Tibial nerve (tissue), 3 donors: ENCODE data around the gene RYR1.

Experiments used
- POLR2A ChIP-seq, 2 donors: fragments of 450-650 bp; IDR thresholded peaks; one replicate each; pipeline ENCODE4 v1.6.1; 2017; ENCODE audit warnings: antibody characterized with exemption in 2 of 2, mild to moderate bottlenecking in 2 of 2, moderate library complexity in 2 of 2
- TF ChIP-seq, protein P1 (sequence below), 5 experiments: fragments of 200-600 bp in 3 of 5; fragments of 450-650 bp in 2 of 5; sonication (generic) in 3 of 5; IDR thresholded peaks; one replicate each; pipeline ENCODE4 v1.5.1; 2016 to 2019; ENCODE audit warnings: antibody characterized with exemption in 5 of 5, mild to moderate bottlenecking in 3 of 5, moderate library complexity in 2 of 5

DNA sequence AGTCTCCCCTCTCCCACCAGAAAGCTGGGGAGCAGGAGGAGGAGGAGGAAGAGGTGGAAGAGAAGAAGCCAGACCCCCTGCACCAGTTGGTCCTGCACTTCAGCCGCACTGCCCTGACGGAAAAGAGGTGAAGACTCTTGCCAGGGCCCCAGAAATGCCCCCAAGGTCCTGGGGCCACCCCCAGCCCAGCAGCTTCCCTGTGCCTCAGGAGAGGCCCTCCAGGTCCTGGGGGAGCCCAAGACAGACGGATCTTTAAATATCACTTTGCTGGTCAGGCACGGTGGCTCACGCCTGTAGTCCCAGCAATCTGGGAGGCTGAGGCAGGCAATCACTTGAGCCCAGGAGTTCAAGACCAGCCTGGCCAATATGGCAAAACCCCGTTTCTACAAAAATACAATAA lies 95.4 kb downstream of the RYR1 start:
- TF ChIP-seq POLR2A (IDR thresholded peaks at IDR 0.05), result no peak
- TF ChIP-seq, protein P1, sequence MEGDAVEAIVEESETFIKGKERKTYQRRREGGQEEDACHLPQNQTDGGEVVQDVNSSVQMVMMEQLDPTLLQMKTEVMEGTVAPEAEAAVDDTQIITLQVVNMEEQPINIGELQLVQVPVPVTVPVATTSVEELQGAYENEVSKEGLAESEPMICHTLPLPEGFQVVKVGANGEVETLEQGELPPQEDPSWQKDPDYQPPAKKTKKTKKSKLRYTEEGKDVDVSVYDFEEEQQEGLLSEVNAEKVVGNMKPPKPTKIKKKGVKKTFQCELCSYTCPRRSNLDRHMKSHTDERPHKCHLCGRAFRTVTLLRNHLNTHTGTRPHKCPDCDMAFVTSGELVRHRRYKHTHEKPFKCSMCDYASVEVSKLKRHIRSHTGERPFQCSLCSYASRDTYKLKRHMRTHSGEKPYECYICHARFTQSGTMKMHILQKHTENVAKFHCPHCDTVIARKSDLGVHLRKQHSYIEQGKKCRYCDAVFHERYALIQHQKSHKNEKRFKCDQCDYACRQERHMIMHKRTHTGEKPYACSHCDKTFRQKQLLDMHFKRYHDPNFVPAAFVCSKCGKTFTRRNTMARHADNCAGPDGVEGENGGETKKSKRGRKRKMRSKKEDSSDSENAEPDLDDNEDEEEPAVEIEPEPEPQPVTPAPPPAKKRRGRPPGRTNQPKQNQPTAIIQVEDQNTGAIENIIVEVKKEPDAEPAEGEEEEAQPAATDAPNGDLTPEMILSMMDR (IDR thresholded peaks at IDR 0.05), result no peak
